ENCODE results near the gene CUX1.
"Not testable (repeated sequence)": the region's sequence is repeated elsewhere in the genome, so short reads cannot be mapped to it uniquely, and the experiment has no call there.

The CUX1 gene

DNA sequence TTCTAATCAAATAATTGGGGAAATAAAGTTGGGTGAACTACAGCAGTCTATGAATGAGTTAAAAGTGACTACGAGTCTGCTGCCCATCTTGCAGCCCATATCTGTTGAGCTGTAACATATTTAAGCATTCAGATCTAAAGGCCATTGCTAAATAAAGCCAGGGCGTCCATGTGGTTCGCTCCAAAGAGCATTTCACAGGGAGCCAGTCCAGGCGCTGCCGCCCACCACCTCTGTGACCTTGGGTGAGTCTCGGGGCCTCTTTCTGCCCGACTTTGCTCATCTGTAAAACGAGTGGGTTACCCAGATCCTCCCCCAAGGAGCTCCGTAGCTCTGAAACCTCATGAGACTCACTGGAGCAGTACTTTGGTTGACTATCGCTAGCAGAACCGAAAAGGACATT lies 223.1 kb downstream of the CUX1 start:
- DNase-seq (ENCODE audit: low read depth in 2 of 3, low spot score in 1 of 3) = no peak

DNA sequence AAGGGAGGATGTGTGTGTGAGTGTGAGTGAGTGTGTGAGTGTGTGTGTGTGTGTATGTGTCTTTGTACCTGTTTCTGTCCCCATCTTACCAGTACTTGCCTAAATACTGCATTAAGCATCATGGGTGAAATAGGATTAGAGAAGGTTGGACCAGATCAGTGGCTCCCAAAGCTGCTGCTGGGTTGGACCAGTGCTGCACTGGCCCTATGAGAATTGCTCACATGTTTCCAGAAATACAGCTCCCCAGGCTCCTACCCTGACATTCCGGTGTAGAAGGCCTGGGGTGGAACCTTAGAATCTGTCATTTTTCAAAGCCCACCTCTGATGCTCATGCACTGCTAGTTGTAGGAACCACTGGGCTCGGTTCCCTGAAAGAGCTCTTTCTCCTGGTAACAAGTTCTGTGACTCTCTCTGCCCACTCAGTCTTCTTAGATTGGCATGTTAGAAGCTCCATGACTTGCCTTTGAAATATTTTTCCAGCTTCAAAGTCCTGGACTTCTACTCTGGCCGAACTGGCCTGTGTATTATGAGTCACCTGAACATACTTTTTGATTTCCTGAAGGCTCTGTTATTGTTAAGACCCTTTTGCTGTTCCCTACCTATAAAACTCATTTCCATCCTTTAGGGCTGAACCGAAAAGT lies 224.7 kb downstream of the CUX1 start:
- DNase-seq (ENCODE audit: low read depth in 2 of 3, low spot score in 1 of 3) = no peak

DNA sequence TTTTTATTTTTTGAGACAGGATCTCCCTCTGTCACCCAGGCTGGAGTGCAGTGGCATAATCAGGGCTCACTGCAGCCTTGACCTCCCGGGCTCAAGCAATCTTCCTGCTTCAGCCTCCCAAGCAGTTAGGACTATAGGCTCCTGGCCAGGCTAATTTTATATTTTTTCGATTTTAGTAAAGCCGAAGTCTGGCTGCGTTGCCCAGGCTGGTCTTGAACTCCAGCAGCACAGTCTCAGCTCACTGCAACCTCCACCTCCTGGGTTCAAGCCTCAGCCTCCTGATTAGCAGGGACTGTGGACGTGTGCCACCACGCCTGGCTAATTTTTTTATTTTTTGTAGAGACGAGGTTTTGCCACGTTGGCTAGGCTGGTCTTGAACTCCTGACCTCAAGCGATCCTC lies 225.4 kb downstream of the CUX1 start:
- not testable (repeated sequence) for DNase-seq (ENCODE audit: low read depth in 2 of 3, low spot score in 1 of 3)

DNA sequence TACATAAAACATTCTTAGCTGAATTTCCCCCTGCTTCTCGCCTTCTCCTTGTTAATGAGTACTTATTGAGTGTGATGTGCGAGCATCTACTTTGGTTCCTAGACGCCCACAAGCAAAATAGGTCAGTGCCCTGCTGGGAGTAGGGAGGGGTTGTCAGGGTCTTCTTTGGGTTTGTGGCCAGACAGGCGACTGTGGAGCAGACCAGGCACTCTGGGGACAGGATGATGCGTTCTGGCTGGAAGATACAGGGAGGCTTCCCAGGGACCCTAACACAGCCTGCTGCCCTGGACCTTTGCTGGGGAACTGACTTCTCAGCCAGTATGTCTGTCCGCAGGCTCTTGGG lies 227.2 kb downstream of the CUX1 start:
- no peak for DNase-seq (ENCODE audit: low read depth in 2 of 3, low spot score in 1 of 3)

DNA sequence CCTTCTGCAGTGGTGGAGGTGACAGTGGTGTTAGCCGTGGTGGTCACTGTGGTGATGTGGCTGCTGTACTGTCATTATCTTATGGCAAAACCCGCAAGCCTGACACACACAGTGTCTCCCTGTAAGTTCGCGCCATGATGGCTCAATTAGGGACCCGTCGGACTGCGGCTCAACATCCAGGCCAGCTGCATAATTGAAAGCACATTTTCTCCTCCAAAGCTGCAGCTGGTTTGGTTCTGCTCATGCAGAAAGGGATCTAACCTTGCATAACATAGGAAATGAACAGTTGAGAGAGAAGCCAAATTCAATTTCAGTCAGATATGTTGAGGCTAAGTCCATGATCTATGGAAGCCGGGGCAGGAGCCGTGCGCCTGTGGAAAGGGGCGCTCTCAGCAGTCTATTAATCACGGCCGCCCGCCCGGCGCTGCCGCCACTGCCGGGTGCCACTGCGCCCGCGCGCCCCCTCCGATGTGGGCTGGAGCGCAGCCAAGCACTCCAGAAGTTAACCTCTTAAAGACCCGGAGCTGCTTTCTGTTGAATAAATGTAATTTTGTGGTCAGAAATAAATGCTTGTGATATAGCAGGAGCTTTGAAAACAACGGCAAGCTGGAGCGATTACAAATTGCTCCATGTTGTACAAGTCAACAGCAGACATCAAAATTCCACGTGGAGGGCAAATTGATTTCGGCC lies 227.7 kb downstream of the CUX1 start:
- no peak for DNase-seq (ENCODE audit: low read depth in 2 of 3, low spot score in 1 of 3)

DNA sequence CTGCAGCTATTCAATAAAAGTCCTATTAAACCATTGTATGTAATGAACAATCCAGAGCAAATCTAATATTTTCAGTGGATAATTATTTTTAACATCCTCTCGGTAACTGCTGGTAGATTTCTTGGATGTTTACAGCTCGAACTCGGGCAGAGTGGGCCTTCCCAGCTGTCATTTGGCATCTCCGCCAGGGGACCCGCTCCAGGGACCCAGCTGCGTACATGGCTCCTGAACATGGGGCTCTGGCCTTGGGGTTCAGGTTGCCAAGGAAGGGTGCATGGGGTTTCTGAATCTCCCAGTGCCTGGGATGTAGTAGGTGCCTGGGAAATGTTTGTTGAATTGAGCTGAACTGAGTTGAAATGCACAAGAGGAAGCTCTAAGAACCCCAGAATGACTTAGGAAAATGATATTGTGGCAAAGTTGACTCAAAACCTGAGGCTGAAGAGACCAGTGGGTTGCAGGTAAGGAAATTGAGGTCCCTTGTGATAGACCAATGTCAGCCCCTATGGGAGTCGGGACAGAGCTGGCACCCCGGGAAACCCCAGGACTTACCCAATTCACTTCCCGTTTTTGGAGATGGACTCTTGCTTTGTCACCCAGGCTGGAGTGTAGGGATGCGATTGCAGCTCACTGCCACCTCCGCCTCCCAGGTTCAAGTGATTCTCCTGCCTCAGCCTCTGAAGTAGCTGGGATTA lies 228.4 kb downstream of the CUX1 start:
- no peak for DNase-seq (ENCODE audit: low read depth in 2 of 3, low spot score in 1 of 3)

DNA sequence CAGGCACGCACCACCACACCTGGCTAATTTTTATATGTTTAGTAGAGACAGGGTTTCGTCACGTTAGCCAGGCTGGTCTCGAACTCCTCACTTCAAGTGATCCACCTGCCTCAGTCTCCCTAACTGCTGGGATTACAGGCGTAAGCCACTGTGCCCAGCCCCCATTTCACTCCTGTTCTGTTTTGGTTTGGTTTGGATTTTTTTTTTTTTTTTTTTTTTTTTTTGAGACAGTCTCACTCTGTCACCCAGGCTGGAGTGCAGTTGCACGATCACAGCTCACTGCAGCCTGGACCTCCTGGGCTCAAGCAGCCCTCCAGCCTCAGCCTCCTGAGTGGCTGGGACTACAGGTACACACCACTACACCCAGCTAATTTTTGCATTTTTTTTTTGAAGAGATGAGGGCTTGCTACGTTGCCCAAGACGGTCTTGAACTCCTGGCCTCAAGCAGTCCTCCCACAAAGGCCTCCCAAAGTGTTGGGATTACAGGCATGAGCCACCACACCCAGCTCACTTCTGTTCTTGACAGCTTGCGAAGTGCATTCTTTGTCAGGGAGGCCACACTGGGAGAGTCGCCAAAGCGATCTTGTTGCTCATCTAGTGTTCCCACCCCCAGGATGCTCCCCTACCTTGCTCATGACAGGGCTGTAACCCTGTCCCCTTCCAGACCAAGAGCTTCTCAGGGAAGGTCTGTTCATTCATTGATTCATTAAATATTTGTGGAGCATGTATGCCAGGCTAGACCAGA lies 229.1 kb downstream of the CUX1 start:
- DNase-seq (ENCODE audit: low read depth in 2 of 3, low spot score in 1 of 3) = no peak

DNA sequence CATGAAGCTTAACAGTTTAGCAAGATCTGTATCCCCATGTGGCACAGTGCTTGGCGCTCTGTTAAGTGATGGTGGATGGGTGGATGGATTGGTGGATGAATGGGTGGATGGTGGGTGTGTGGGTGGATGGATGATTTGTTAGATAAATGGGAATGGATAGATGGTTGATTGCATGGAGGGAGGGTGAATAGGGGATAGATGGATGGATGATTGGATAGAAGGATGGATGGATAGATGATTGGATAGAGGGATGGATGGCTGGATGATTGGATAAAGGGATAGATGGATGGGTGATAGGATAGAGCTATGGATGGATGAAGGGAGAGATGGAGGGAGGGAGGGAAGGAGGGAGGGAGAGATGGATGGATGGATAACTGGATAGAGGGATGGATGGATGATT lies 229.7 kb downstream of the CUX1 start:
- no peak for DNase-seq (ENCODE audit: low read depth in 2 of 3, low spot score in 1 of 3)

DNA sequence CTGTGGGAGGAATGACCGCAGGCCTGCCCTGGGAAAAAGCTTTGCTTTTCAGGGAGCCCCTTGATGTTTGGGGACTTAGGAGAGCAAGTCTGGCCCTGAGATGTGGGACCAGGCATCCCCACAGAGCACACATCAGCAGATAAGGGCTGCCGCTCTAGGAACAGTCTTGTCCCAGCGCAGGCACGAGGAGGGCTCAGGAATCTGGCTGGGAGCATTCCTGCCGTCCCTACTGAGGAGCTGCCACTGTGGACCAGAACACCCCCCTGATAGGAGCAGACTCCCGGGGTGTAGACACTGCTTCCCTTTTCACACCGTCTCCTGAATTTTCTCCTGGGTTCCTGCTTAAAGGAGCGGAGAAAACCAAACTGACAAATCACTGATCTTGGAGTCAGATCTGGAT lies 232.3 kb downstream of the CUX1 start:
- no peak for DNase-seq (ENCODE audit: low read depth in 2 of 3, low spot score in 1 of 3)

DNA sequence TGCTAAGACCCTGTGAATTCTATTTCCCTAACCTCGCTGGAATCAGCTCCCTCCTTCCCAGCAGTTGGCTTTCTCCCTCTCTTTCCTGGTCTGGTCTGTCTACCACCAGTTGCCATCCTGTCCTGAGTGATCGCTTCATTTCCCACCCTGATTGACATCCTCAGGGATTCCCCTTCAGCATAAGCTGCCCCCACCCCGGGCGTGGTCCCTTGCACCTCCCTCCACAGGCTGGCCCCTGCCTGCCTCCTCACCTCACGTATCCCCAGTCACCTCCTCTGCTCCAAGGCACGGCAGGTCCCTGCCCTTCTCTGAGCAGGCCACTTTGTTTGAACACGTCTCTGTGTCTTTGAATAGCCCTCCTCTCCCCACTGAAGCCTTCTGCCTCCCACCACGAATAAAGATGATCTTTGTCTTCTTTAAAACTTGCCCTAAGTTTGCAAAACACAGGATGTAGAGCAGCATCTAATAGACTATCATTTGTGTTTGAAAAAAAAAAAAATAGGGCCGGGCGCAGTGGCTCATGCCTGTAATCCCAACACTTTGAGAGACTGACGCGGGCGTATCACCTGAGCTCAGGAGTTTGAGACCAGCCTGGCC lies 233.5 kb downstream of the CUX1 start:
- DNase-seq (ENCODE audit: low read depth in 2 of 3, low spot score in 1 of 3) = no peak

DNA sequence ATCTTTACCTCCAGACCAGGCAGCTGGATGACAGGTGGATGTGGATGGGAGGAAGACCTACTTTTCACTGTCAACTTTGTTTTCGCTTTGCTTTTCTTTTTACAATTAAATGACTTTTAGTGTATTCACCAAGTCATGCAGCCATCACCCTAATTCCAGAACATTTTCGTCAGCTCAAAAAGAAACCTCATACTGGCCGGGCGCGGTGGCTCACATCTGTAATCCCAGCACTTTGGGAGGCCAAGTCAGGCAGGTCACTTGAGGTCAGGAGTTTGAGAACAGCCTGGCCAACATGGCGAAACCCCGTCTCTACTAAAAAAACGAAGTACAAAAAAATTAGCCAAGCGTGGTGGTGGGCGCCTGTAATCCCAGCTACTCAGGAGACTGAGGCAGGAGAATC lies 234.3 kb downstream of the CUX1 start:
- DNase-seq (ENCODE audit: low read depth in 2 of 3, low spot score in 1 of 3) = not testable (repeated sequence)

DNA sequence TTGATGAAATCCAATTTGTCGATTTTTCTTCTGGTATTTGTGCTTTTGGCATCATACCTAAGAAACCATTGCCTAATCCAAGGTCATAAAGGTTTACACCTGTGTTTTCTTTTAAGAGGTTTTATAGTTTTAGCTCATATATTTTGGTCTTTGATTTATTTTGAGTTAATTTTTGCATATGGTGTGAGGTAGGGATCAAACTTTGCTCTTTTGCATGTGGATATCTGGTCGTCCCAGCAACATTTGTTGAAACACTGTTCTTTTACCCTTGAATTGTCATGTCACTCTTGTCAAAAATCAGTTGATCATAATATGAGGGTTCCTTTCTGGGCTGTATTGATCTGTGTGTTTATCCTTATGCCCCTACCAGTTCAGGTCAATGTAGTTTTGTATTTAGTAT lies 236.7 kb downstream of the CUX1 start:
- no peak for DNase-seq (ENCODE audit: low read depth in 2 of 3, low spot score in 1 of 3)

DNA sequence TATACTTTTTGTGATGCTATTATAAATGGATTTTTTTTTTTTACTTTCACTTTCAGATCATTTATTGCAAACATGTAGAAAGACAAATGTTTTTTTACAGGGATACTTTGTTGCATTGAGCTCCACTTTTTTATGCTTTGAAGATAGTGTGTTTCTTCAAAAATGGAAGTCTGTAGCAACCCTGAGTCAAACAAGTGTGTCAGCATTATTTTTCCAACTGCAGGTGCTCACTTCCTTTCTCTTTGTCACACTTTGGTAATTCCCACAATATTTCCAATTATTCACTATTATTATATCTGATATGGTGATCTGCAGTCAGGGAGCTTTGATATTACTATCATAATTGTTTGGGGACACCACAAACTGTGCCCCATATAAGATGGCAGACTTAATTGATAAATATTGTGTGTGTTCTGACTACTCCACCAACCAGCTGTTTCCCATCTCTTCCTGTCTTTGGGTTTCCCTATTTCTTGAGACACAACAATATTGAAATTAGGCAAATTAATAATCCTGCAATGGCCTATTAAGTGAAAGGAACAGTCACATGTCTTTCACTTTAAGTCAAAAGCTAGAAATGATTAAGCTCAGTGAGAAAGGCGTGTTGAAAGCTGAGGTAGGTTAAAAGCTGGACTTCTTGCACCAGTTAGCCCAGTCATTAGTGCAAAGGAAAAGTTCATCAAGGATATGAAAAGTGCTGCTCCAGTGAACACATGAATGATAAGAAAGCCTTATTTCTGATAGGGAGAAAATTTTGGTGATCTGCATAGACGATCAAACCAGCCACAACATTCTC lies 238.0 kb downstream of the CUX1 start:
- DNase-seq (ENCODE audit: low read depth in 2 of 3, low spot score in 1 of 3) = no peak

DNA sequence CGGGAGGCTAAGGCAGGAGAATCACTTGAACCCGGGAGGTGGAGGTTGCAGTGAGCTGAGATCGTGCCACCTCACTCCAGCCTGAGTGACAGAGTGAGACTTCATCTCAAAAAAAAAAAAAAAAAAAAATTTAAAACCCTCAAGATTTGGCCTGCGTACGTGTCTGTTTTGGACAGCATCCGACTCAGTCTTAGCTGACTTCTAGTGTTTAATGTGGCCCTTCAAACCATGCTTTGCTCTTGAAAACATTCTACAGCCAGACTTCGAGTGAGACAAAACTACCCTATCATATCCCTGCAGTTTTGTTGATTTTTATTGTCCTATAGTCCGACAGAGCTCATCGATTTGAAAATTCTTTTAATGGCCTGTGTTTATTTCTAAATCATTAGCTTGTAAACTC lies 242.1 kb downstream of the CUX1 start:
- no peak for DNase-seq (ENCODE audit: low read depth in 2 of 3, low spot score in 1 of 3)

DNA sequence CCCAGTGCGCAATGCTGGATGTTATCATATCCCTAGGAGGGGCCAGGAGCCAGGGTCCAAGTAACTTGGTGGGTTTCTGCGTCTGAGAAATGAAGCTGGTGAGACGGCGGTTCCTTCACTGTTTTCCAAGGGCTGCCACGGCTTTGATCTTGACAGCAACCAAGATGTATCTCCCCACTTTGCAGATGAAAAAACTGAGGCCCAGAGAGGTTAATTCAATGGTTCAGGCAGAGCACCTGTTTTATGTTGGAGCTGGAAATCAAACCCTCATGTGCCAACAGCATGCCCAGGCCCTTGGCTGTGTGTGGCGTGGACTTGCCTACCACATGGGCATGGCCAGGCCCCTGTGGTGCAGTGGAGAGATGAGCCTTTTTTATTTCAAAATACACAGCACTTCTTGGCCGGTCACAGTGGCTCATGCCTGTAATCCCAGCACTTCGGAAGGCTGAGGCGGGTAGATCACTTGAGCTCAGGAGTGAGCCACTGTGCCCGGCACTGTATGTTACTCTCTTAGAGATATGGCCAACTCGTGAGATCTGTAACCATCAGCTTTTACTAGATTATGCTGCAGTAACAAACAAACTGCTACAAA lies 244.0 kb downstream of the CUX1 start:
- no peak for DNase-seq (ENCODE audit: low read depth in 2 of 3, low spot score in 1 of 3)

DNA sequence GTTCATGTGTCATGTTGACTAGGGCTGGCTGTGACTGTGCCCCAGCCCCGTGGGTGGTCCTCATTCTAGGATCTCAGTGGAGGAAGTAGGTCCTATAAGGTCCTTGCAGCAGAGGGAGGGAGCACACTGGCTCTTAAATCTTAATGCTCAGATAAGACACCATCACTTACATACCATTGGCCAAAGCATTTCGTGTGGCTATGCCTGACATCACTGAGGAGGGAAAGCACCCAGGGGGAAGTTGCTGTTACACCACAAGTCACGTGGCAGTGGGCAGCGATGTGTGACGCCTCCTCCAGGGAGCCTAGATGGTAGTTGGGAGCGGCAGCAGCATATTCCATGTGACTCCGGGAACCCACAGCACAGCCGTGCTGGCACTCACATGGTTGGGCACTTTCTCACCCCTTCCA lies 244.6 kb downstream of the CUX1 start:
- no peak for DNase-seq (ENCODE audit: low read depth in 2 of 3, low spot score in 1 of 3)

DNA sequence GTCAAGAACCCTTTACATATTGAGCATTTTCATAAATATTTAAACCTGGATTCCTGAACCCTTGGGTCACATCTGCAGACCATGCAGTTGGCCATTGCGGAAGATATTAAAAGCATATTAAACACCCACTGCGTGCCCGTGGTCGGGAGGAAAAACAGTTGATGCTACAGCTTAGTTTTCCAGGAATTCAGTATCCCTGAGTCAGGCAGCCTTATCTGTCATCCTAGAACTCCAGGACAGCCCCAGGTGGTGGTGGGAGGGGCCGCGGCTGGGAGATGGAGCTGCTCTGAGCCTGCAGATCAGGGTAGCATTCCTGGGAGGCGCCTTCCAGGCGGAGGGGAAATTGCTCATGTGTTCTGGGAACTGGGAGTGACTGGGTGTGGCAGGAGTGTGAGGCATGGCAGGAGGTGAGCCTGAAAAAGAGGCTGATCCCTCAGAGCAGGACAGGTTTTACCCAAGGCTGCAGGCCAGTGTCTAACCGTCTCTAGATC lies 246.3 kb downstream of the CUX1 start:
- DNase-seq (ENCODE audit: low read depth in 2 of 3, low spot score in 1 of 3) = no peak

DNA sequence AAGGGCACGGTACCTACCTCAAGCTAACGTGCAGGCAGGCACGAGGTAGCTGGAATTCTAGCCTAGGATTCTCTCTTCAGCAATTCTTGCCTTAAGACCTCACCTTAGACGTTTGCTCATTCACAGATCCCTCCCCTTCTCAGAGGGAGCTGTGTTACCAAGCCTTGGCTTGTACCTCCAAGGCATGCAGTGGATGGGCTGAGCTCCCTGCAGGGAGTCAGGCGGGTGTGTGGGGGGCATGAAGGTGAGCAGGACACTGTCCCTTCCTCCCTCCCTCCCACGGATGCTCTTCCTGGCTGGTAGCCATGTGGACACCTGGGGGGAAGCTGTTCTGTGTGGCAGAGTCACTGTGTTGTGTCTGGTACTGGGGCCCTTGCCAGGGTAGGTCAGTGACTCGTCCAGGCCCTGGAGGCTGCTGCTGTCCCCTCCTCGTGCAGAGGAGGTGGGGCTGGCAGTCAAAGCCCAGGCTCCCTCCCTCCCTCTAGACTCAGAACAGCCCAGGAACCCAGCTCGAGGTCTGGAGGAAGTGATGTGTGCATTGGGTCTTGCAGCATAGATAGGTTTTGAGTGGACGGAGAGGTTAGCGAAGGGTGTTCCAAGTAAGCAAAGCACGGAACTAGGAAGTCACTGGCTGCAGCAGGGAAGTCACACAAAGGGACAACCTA lies 247.1 kb downstream of the CUX1 start:
- DNase-seq (ENCODE audit: low read depth in 2 of 3, low spot score in 1 of 3) = no peak

DNA sequence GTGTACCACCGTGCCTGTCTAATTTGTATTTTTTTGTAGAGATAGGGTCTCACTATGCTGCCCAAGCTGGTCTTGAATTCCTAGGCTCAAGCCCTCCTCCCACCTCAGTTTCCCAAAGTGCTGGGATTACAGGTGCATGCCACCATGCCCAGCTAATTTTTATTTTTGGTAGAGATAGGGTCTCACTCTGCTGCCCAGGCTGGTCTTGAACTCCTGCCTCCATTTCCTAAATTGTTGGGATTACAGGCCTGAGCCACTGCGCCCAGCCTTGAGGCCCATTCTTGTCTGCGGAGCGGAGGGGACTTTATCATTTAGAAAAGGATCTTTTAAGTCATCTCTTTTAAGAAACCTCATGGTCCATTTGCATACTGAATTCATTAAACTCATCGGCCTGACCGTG lies 247.8 kb downstream of the CUX1 start:
- DNase-seq (ENCODE audit: low read depth in 2 of 3, low spot score in 1 of 3) = no peak

DNA sequence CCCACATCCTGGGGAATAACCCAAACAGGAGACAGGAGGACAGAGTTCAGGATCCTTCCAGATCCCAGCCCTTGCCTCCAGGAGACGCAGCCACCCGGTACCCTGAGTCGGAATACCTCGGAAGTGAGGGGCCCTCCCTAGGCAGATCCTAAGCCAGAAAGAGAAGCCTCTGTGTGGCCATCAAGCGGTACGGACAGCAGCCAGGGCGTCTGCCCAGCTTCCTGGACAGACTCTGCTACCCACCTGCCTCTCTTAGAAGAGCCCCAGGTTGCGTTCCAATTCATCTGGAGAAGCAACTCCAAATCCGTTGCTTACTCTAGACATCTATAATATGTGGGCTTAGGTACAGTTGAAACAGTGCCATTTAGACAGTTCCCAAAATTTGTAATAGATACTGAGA lies 249.1 kb downstream of the CUX1 start:
- no peak for DNase-seq (ENCODE audit: low read depth in 2 of 3, low spot score in 1 of 3)
